Measurements from ENCODE around the gene GATB. TPM values are rescaled to one million over a fixed set of nuclear protein-coding genes. Genes with fewer than 3 reads are reported as not detected.
A peak's percentile ranks its signal among the peaks of the same experiment; 100 is the strongest.

The GATB gene
- total and polyA plus RNA-seq, 4 donors = 19.2 to 29.2 (median 25.7) TPM

DNA sequence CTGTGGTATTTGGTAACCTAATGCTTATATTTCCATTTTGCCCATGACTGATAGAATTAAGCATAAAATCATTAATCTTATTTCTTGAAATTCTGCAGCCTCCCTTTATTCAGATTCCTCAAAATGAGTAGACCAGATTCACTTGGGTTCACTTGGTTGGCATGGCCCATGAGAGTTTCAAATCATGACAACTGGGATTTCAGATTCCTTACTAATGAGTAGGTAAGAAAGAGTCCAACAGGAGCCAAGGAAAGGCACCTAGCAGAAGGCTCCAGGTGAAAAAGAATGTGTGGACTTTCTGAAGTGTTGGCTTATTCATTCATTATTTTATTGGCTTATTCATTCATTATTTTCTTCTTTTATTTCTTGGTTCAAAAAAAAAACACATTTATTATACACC lies 27.2 kb upstream of the GATB start:
- H3K4me3 ChIP-seq (ENCODE audit: low read depth, low read length) = no peak overlapping the region
- H3K4me1 ChIP-seq (ENCODE audit: control insufficient read depth, insufficient read depth, low read length) = no peaks in the 10 kb centered on the region
- H3K36me3 ChIP-seq (ENCODE audit: control insufficient read depth, insufficient read depth, low read length) = no peaks in the 10 kb centered on the region
- no peak for DNase-seq (ENCODE audit: low read depth in 4 of 6, low spot score in 6 of 6)
- peaks cover under 1% of the 10 kb centered on the region for H3K27me3 ChIP-seq (ENCODE audit: control insufficient read depth, insufficient read depth, low read length)
- no peak overlapping the region for H3K27ac ChIP-seq (ENCODE audit: low read depth, low read length)
- H3K9me3 ChIP-seq (ENCODE audit: control insufficient read depth, insufficient read depth, low read length) = no peaks in the 10 kb centered on the region

DNA sequence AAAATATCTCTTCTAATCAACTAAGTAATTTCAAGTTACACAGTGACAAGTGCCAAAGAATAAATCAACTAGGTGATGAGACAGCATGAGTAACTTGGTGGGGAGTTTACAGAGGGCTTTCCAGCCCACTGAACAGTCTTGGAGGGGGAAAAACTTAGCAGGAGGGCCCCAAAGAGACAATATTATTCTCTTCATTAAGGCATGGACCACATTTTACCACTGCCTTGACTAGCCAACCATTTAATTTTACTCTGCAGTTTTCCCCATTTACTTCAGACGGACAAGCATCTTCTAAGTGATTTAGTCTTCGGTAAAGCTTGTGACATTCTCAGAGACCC lies 25.3 kb upstream of the GATB start:
- Histone ChIP-seq H3K4me3 (ENCODE audit: low read depth, low read length) (no peak overlapping the region), H3K9me3 (ENCODE audit: control insufficient read depth, insufficient read depth, low read length) (no peaks in the 10 kb centered on the region), H3K27ac (ENCODE audit: low read depth, low read length) (no peak overlapping the region), H3K4me1 (ENCODE audit: control insufficient read depth, insufficient read depth, low read length) (no peaks in the 10 kb centered on the region), H3K27me3 (ENCODE audit: control insufficient read depth, insufficient read depth, low read length) (no peaks in the 10 kb centered on the region), H3K36me3 (ENCODE audit: control insufficient read depth, insufficient read depth, low read length) (no peaks in the 10 kb centered on the region)
- no CpG with 5 or more reads among the region's 2 CpGs for WGBS (ENCODE audit: insufficient coverage)
- no peak for DNase-seq (ENCODE audit: low read depth in 4 of 6, low spot score in 6 of 6)

DNA sequence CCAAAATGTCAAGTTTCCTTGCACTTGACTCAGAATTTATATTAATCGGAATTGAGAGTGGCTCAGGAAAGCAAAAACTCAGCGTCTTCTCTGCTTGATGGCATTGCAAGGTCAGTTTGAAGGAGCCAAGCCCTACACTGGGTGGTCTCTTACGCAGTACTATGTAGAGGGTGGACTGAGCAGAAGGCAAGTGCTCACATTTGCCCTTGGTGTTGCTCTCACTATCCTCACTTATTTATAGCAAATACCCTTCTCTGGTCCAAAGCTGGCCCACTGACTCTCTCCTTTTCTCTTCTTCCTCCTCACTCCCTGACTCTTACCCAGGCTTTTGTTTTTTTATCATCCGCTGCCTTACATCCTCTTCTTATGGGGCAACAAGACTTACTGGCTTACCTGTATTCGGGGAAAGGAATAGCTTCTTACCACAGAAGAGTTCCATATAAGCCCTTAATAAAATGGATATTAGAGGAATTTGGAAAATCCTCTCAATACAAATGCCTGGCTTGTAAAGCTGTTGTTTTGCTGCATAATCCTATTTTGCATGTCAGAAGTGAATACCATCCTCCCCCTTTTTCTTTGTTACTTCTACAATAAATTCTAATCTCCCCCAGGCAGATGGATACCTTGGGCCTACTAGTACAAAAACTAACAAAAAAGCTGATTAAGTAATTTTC lies 24.8 kb upstream of the GATB start:
- Histone ChIP-seq H3K27me3 (ENCODE audit: control insufficient read depth, insufficient read depth, low read length) (no peaks in the 10 kb centered on the region), H3K4me1 (ENCODE audit: control insufficient read depth, insufficient read depth, low read length) (no peaks in the 10 kb centered on the region), H3K27ac (ENCODE audit: low read depth, low read length) (no peak overlapping the region), H3K9me3 (ENCODE audit: control insufficient read depth, insufficient read depth, low read length) (no peaks in the 10 kb centered on the region), H3K36me3 (ENCODE audit: control insufficient read depth, insufficient read depth, low read length) (no peaks in the 10 kb centered on the region), H3K4me3 (ENCODE audit: low read depth, low read length) (no peak overlapping the region)
- DNase-seq (ENCODE audit: low read depth in 4 of 6, low spot score in 6 of 6) = no peak
- WGBS (ENCODE audit: insufficient coverage) = 83% methylated on average over 2 of the region's 5 CpGs

DNA sequence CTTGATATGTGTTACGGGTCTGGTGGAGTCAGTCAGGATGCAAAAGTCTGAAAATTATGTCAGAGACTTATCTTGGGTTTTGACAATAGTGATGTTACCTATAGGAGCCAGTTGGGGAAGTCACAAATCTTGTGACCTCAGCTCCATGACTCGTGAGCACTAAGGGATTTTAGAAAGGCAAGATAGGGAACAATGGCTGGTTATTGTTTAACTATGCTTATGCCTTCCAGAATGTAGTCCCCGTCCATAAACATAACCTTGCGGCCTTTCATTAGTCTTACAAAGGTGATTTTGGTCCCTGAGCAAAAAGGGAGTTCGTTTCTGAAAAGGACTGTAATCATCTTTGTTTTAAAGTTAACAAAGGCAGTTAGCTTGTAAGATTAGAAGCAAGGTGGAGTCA lies 23.9 kb upstream of the GATB start:
- DNase-seq (ENCODE audit: low read depth in 4 of 6, low spot score in 6 of 6) = no peak
- H3K27me3 ChIP-seq (ENCODE audit: control insufficient read depth, insufficient read depth, low read length) = no peaks in the 10 kb centered on the region
- H3K9me3 ChIP-seq (ENCODE audit: control insufficient read depth, insufficient read depth, low read length) = no peaks in the 10 kb centered on the region
- H3K36me3 ChIP-seq (ENCODE audit: control insufficient read depth, insufficient read depth, low read length) = no peaks in the 10 kb centered on the region
- no peaks in the 10 kb centered on the region for H3K4me1 ChIP-seq (ENCODE audit: control insufficient read depth, insufficient read depth, low read length)
- H3K27ac ChIP-seq (ENCODE audit: low read depth, low read length) = no peak overlapping the region
- WGBS (ENCODE audit: insufficient coverage) = 83% methylated on average over 2 of the region's 5 CpGs
- no peak overlapping the region for H3K4me3 ChIP-seq (ENCODE audit: low read depth, low read length)

DNA sequence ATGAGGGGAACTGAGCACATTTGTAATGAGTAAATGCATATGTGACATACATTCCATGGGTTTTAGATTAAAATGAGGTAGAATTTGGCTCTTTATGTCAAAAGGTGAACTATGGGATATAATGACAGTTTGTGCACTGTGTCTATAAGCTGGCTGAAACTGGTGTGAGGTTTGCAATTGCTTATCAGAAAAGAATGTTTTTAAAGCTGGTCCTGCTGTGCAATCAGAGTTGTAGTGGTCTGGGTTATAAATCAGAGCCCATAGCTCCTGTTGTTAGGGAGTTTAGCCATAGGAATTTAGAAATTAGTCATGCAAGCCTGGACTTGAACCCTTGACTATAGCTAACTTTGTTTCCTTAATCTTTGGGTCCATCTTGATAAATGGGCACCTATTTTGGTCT lies 23.1 kb upstream of the GATB start:
- Histone ChIP-seq H3K36me3 (ENCODE audit: control insufficient read depth, insufficient read depth, low read length) (no peaks in the 10 kb centered on the region), H3K27ac (ENCODE audit: low read depth, low read length) (no peak overlapping the region), H3K4me3 (ENCODE audit: low read depth, low read length) (no peak overlapping the region), H3K9me3 (ENCODE audit: control insufficient read depth, insufficient read depth, low read length) (no peaks in the 10 kb centered on the region), H3K27me3 (ENCODE audit: control insufficient read depth, insufficient read depth, low read length) (no peaks in the 10 kb centered on the region), H3K4me1 (ENCODE audit: control insufficient read depth, insufficient read depth, low read length) (no peaks in the 10 kb centered on the region)
- no peak for DNase-seq (ENCODE audit: low read depth in 4 of 6, low spot score in 6 of 6)

DNA sequence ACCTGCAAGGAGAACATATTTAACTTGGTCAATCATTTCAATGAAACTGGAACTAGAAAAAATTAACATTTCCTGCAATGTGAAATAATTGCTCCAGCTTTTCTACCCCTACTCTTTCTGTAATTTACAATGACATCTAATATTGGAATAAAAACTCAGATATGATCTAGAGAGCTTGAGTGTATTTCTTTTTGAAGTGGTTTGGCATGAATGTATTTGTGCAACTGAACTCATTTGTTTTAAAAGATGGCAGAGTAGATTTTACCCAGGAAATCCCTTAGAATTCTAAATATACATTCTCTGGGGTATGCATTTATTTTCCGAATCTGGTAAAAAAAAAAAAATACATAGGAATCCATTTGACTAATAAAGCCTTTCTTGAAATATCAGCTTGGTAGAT lies 21.5 kb upstream of the GATB start:
- H3K4me3 ChIP-seq (ENCODE audit: low read depth, low read length) = no peak overlapping the region
- WGBS (ENCODE audit: insufficient coverage) = no CpG with 5 or more reads among the region's 1 CpG
- H3K4me1 ChIP-seq (ENCODE audit: control insufficient read depth, insufficient read depth, low read length) = no peaks in the 10 kb centered on the region
- no peaks in the 10 kb centered on the region for H3K9me3 ChIP-seq (ENCODE audit: control insufficient read depth, insufficient read depth, low read length)
- H3K27me3 ChIP-seq (ENCODE audit: control insufficient read depth, insufficient read depth, low read length) = no peaks in the 10 kb centered on the region
- DNase-seq (ENCODE audit: low read depth in 4 of 6, low spot score in 6 of 6) = no peak
- H3K36me3 ChIP-seq (ENCODE audit: control insufficient read depth, insufficient read depth, low read length) = no peaks in the 10 kb centered on the region
- no peak overlapping the region for H3K27ac ChIP-seq (ENCODE audit: low read depth, low read length)

- H3K27ac ChIP-seq (ENCODE audit: low read depth, low read length) = peak overlapping the region; percentile 4
- no peak overlapping the region for H3K4me3 ChIP-seq (ENCODE audit: low read depth, low read length)
- no peaks in the 10 kb centered on the region for H3K27me3 ChIP-seq (ENCODE audit: control insufficient read depth, insufficient read depth, low read length)
- H3K4me1 ChIP-seq (ENCODE audit: control insufficient read depth, insufficient read depth, low read length) = no peaks in the 10 kb centered on the region
- H3K36me3 ChIP-seq (ENCODE audit: control insufficient read depth, insufficient read depth, low read length) = no peaks in the 10 kb centered on the region
- H3K9me3 ChIP-seq (ENCODE audit: control insufficient read depth, insufficient read depth, low read length) = no peaks in the 10 kb centered on the region
- 47% methylated on average over 5 of the region's 5 CpGs for WGBS (ENCODE audit: insufficient coverage)
- peak in 3 of 6 donors; percentile 17 to 90 (median 54) for DNase-seq (ENCODE audit: low read depth in 4 of 6, low spot score in 6 of 6)
Measured at GRCh38 chr4:151781026-151781425, 20.2 kb upstream of the GATB start.

- no CpG with 5 or more reads among the region's 1 CpG for WGBS (ENCODE audit: insufficient coverage)
- H3K4me1 ChIP-seq (ENCODE audit: control insufficient read depth, insufficient read depth, low read length) = no peaks in the 10 kb centered on the region
- no peaks in the 10 kb centered on the region for H3K9me3 ChIP-seq (ENCODE audit: control insufficient read depth, insufficient read depth, low read length)
- no peaks in the 10 kb centered on the region for H3K27me3 ChIP-seq (ENCODE audit: control insufficient read depth, insufficient read depth, low read length)
- H3K27ac ChIP-seq (ENCODE audit: low read depth, low read length) = no peak overlapping the region
- H3K4me3 ChIP-seq (ENCODE audit: low read depth, low read length) = no peak overlapping the region
- DNase-seq (ENCODE audit: low read depth in 4 of 6, low spot score in 6 of 6) = no peak
- no peaks in the 10 kb centered on the region for H3K36me3 ChIP-seq (ENCODE audit: control insufficient read depth, insufficient read depth, low read length)
Measured at GRCh38 chr4:151777471-151777870, 16.7 kb upstream of the GATB start.

- H3K27ac ChIP-seq (ENCODE audit: low read depth, low read length) = no peak overlapping the region
- DNase-seq (ENCODE audit: low read depth in 4 of 6, low spot score in 6 of 6) = no peak
- H3K27me3 ChIP-seq (ENCODE audit: control insufficient read depth, insufficient read depth, low read length) = no peaks in the 10 kb centered on the region
- no peak overlapping the region for H3K4me3 ChIP-seq (ENCODE audit: low read depth, low read length)
- no peaks in the 10 kb centered on the region for H3K4me1 ChIP-seq (ENCODE audit: control insufficient read depth, insufficient read depth, low read length)
- no peaks in the 10 kb centered on the region for H3K9me3 ChIP-seq (ENCODE audit: control insufficient read depth, insufficient read depth, low read length)
- no peaks in the 10 kb centered on the region for H3K36me3 ChIP-seq (ENCODE audit: control insufficient read depth, insufficient read depth, low read length)
Measured at GRCh38 chr4:151774324-151774723, 13.5 kb upstream of the GATB start.

DNA sequence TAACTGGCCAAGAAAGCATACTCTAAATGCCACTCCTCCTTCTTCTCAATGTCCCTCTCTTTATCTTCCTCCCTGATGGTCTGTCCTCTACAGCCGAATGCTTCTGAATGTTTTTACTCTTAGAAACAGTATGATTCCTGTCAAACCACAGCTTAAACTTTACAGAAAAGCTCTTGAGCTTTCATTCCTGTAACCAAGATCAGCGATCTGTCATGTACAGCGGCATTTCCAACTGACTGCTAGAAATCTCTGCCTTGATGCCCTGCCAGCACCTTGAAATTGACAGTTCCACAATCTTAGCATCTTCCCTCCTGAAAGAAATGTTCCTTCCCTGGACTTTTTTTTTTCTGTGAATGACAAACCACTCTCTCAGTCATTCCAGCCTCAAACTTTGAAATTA lies 11.5 kb upstream of the GATB start:
- Histone ChIP-seq H3K9me3 (ENCODE audit: control insufficient read depth, insufficient read depth, low read length) (no peaks in the 10 kb centered on the region), H3K36me3 (ENCODE audit: control insufficient read depth, insufficient read depth, low read length) (no peaks in the 10 kb centered on the region), H3K27me3 (ENCODE audit: control insufficient read depth, insufficient read depth, low read length) (no peaks in the 10 kb centered on the region), H3K27ac (ENCODE audit: low read depth, low read length) (no peak overlapping the region), H3K4me3 (ENCODE audit: low read depth, low read length) (no peak overlapping the region), H3K4me1 (ENCODE audit: control insufficient read depth, insufficient read depth, low read length) (no peaks in the 10 kb centered on the region)
- peak in 1 of 6 donors; percentile 29 for DNase-seq (ENCODE audit: low read depth in 4 of 6, low spot score in 6 of 6)
- WGBS (ENCODE audit: insufficient coverage) = 86% methylated on average over 3 of the region's 3 CpGs
